Endothelial cell of umbilical vein (primary cell): Measurements from ENCODE around the gene ZNF627. TPM values are rescaled to one million over a fixed set of nuclear protein-coding genes. Genes with fewer than 3 reads are reported as not detected.

Source experiments
- BruUV-seq: library from RNA; stranded (reverse); fragments of 400-500 nt; replicated peaks from 2 replicates; lab custom pipeline; 2021; lab: Mats Ljungman, UMichigan
- CTCF ChIA-PET: fragments of 300-600, 350-600 bp; sonication (Branson Sonifier 250); formaldehyde crosslinking; loops from one replicate; lab custom pipeline; 2021; ENCODE audit warnings: antibody characterized with exemption, inconsistent platforms; lab: Charles Lee
- POLR2A ChIA-PET: fragments of 300-600, 350-600 bp; sonication (Branson Sonifier 250); formaldehyde crosslinking; loops from one replicate; lab custom pipeline; 2021; ENCODE audit warnings: antibody characterized with exemption, inconsistent platforms; lab: Charles Lee
- DNase-seq: peaks from one replicate; pipeline ENCODE4 v3.0.0-alpha.2; 2011; ENCODE audit warnings: low read depth, low spot score
- FAIRE-seq: peaks from 2 replicates; lab custom pipeline; 2011; peaks lifted over from hg19 to GRCh38; lab: Jason Lieb, UNC
- H2AFZ ChIP-seq: 2 replicates; pipeline ENCODE4 v1.6.0; 2012; ENCODE audit warnings: low read depth, low read length, control low read depth, inconsistent platforms
- H3K27ac ChIP-seq: 2 replicates; pipeline ENCODE4 v1.5.1; 2011; ENCODE audit warnings: low read depth, mild to moderate bottlenecking, control low read depth, low read length, moderate library complexity; ENCODE audit not compliant: insufficient read depth
- H3K27me3 ChIP-seq, 2 experiments: 2 replicates each; pipeline versions ENCODE4 v1.6.0 to v1.6.1; 2011; ENCODE audit warnings: low read length in 2 of 2, mixed read lengths in 1 of 2; ENCODE audit not compliant: control insufficient read depth in 2 of 2, insufficient read depth in 2 of 2
- H3K36me3 ChIP-seq, 2 experiments: 2 replicates in 1 of 2; 3 replicates in 1 of 2; pipeline ENCODE4 v1.5.1; 2011; ENCODE audit warnings: low read length in 2 of 2, mild to moderate bottlenecking in 1 of 2, moderate library complexity in 1 of 2; ENCODE audit not compliant: control insufficient read depth in 2 of 2, insufficient read depth in 2 of 2; ENCODE audit errors: extremely low read depth in 1 of 2
- H3K4me1 ChIP-seq: 3 replicates; pipeline ENCODE4 v1.5.1; 2011; ENCODE audit warnings: mild to moderate bottlenecking, low read length; ENCODE audit not compliant: control insufficient read depth, insufficient read depth; ENCODE audit errors: extremely low read depth
- H3K4me2 ChIP-seq: 2 replicates; pipeline ENCODE4 v1.6.1; 2011; ENCODE audit warnings: low read length, control low read depth, mixed read lengths; ENCODE audit not compliant: insufficient read depth
- H3K4me3 ChIP-seq, 3 experiments: fragments of 200-600 bp in 1 of 3; sonication (generic), shearing (Covaris generic) in 1 of 3; replicated peaks in 1 of 3; 2 replicates each; pipeline ENCODE4 v1.5.1; 2011 to 2016; ENCODE audit warnings: control low read depth in 3 of 3, low read length in 3 of 3, mild to moderate bottlenecking in 2 of 3, inconsistent platforms in 1 of 3, low read depth in 1 of 3, moderate library complexity in 1 of 3; ENCODE audit not compliant: insufficient read depth in 1 of 3
- H3K79me2 ChIP-seq: 2 replicates; pipeline ENCODE4 v1.6.0; 2012; ENCODE audit warnings: low read length, inconsistent platforms; ENCODE audit not compliant: control insufficient read depth, insufficient read depth
- H3K9ac ChIP-seq: replicated peaks from 2 replicates; pipeline ENCODE3; 2011; ENCODE audit warnings: low read length, control low read depth; ENCODE audit not compliant: insufficient read depth; ENCODE audit errors: extremely low read depth
- H3K9me1 ChIP-seq: replicated peaks from 3 replicates; pipeline ENCODE4 v1.6.0; 2011; ENCODE audit warnings: mild to moderate bottlenecking, low read length; ENCODE audit not compliant: control insufficient read depth, insufficient read depth; ENCODE audit errors: extremely low read depth
- H3K9me3 ChIP-seq: replicated peaks from 2 replicates; pipeline ENCODE4 v1.5.1; 2012; ENCODE audit warnings: low read length, inconsistent platforms; ENCODE audit not compliant: control insufficient read depth, insufficient read depth
- H4K20me1 ChIP-seq: replicated peaks from 2 replicates; pipeline ENCODE3; 2011; ENCODE audit warnings: mild to moderate bottlenecking, low read length; ENCODE audit not compliant: control insufficient read depth, insufficient read depth; ENCODE audit errors: extremely low read depth
- EZH2 ChIP-seq: IDR thresholded peaks from 2 replicates; pipeline ENCODE4 v1.6.1; 2012; ENCODE audit warnings: borderline replicate concordance, low read depth, mild to moderate bottlenecking, moderate library complexity, low read length, inconsistent platforms; ENCODE audit not compliant: severe bottlenecking
- FOS ChIP-seq: IDR thresholded peaks from 2 replicates; pipeline ENCODE4 v1.6.1; 2011; ENCODE audit warnings: mild to moderate bottlenecking, low read length, moderate library complexity, borderline replicate concordance; ENCODE audit not compliant: insufficient read depth
- GATA2 ChIP-seq: IDR thresholded peaks from 2 replicates; pipeline ENCODE4 v1.7.0; 2011; ENCODE audit warnings: low read depth, mild to moderate bottlenecking, moderate library complexity, mixed read lengths, low read length; ENCODE audit not compliant: insufficient read length, insufficient read depth
- JUN ChIP-seq: IDR thresholded peaks from 2 replicates; pipeline ENCODE4 v1.6.1; 2011; ENCODE audit warnings: borderline replicate concordance, low read depth; ENCODE audit not compliant: insufficient read length, insufficient read depth
- MYC ChIP-seq: IDR thresholded peaks from one replicate; pipeline ENCODE4 v1.6.1; 2011; ENCODE audit warnings: mild to moderate bottlenecking, low read depth, low read length
- POLR2A ChIP-seq: IDR thresholded peaks from 2 replicates; pipeline ENCODE4 v1.6.1; 2012; ENCODE audit warnings: low read depth, mild to moderate bottlenecking, control low read depth, low read length
- POLR2AphosphoS5 ChIP-seq: IDR thresholded peaks from 2 replicates; pipeline ENCODE4 v1.6.1; 2012; ENCODE audit warnings: low read depth, mild to moderate bottlenecking, control low read depth, low read length, moderate library complexity; ENCODE audit not compliant: insufficient read depth
- dilution Hi-C: fragments of 300-500 bp; cut with MboI; formaldehyde crosslinking; loops from one replicate; pipeline ENCODE4 v1.15.0; 2019; ENCODE audit warnings: low sequenced_read_pairs; ENCODE audit not compliant: extremely low pct_ligation_motif_present
- intact Hi-C: fragments of 100-400 bp; cut with micrococcal nuclease; formaldehyde crosslinking; loops from one replicate; pipeline ENCODE4 v1.10.0; 2022
- polyA plus RNA-seq, 4 experiments: library from polyadenylated mRNA; depleted of rRNA in 3 of 4; stranded (reverse) in 3 of 4; unstranded in 1 of 4; fragments of >200 nt; gene quantifications; 2 replicates each; pipeline versions ENCODE4 v1.2.1 to v1.2.3, GENCODE V29; 2011 to 2012; ENCODE audit warnings: missing spikeins in 1 of 4
- total RNA-seq: library from RNA; stranded (reverse); gene quantifications from 2 replicates; pipeline ENCODE4 v1.2.3, GENCODE V29; 2021
- TF ChIP-seq, protein P1 (sequence below): IDR thresholded peaks from 2 replicates; pipeline ENCODE4 v1.6.1; 2011; ENCODE audit not compliant: insufficient read depth, insufficient read length
- TF ChIP-seq, protein P2 (sequence below), 2 donors: IDR thresholded peaks; 1 replicate in 1 of 2; 2 replicates in 1 of 2; pipeline ENCODE4 v1.5.1; 2011; ENCODE audit warnings: low read length in 2 of 2, mild to moderate bottlenecking in 2 of 2, moderate library complexity in 2 of 2, control low read depth in 1 of 2, inconsistent platforms in 1 of 2, low read depth in 1 of 2; ENCODE audit not compliant: insufficient read depth in 1 of 2; ENCODE audit errors: extremely low read depth in 1 of 2

The ZNF627 gene
- total and polyA plus RNA-seq, 2 donors (not counting 3 experiments of a cell fraction or from before 2014, with no cell fraction given) = 5.6 to 9.7 TPM

DNA sequence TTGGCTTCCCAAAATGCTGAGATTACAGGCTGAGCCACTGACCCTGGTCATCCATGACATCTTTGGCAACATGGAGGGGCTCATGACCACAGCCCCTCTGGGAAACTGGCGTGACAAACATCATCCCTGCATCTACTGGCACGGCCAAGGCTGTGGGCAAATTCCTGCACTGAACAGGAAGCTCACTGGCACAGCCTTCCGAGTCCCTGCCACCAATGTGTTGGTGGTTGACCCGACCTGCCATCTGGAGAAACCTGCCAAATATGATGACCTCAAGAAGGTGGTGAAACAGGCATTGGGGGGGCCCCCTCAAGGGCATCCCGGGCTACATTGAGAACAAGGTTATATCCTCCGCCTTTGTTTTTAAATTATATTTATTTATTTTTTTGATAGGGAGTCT lies 11.0 kb upstream of the ZNF627 start:
- DNase-seq (no peak), FAIRE-seq (no peak)
- Histone ChIP-seq H2AFZ (no peak overlapping the region), H3K79me2 (no peaks in the 10 kb centered on the region), H4K20me1 (no peaks in the 10 kb centered on the region), H3K9ac (no peak overlapping the region), H3K27me3 (no peaks in the 10 kb centered on the region), H3K4me1 (no peaks in the 10 kb centered on the region), H3K4me3 (no peak overlapping the region), H3K9me1 (no peaks in the 10 kb centered on the region), H3K36me3 (no peaks in the 10 kb centered on the region), H3K9me3 (no peaks in the 10 kb centered on the region), H3K27ac (no peak overlapping the region), H3K4me2 (no peak overlapping the region)
- ChIA-PET CTCF (interaction anchor here (1.2 to 2.6 kb wide), 4 partner anchors 17 to 292 kb away, joined by 3 to 7 read pairs (median 5); no protein-coding TSS in a partner anchor), POLR2A (no interaction called here)
- BruUV-seq = no TSS peak
- dilution Hi-C loops = no loop called here
- intact Hi-C loops = loop anchor here (2.0 to 5.0 kb wide), 3 partner anchors 58 to 344 kb away; partner anchors contain the start of genes ECSIT, ODAD3 and PRKCSH
- no peak for TF ChIP-seq JUN
- TF ChIP-seq POLR2A = no peak
- TF ChIP-seq, protein P1, sequence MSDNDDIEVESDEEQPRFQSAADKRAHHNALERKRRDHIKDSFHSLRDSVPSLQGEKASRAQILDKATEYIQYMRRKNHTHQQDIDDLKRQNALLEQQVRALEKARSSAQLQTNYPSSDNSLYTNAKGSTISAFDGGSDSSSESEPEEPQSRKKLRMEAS = no peak
- no peak for TF ChIP-seq MYC
- TF ChIP-seq EZH2 = no peak
- TF ChIP-seq POLR2AphosphoS5 = no peak
- no peak for TF ChIP-seq FOS
- TF ChIP-seq GATA2 = no peak
- TF ChIP-seq, protein P2, sequence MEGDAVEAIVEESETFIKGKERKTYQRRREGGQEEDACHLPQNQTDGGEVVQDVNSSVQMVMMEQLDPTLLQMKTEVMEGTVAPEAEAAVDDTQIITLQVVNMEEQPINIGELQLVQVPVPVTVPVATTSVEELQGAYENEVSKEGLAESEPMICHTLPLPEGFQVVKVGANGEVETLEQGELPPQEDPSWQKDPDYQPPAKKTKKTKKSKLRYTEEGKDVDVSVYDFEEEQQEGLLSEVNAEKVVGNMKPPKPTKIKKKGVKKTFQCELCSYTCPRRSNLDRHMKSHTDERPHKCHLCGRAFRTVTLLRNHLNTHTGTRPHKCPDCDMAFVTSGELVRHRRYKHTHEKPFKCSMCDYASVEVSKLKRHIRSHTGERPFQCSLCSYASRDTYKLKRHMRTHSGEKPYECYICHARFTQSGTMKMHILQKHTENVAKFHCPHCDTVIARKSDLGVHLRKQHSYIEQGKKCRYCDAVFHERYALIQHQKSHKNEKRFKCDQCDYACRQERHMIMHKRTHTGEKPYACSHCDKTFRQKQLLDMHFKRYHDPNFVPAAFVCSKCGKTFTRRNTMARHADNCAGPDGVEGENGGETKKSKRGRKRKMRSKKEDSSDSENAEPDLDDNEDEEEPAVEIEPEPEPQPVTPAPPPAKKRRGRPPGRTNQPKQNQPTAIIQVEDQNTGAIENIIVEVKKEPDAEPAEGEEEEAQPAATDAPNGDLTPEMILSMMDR (IDR thresholded peaks at IDR 0.05; ENCODE audit: extremely low read depth in 1 of 2, insufficient read depth in 1 of 2, low read depth in 1 of 2, low read length in 2 of 2) = no peak
